OCI-LY7 (cell line): ENCODE measurements around the gene DNAH11. TPM values are rescaled to one million over a fixed set of nuclear protein-coding genes. Genes with fewer than 3 reads are reported as not detected.
"Not testable (repeated sequence)": the region's sequence is repeated elsewhere in the genome, so short reads cannot be mapped to it uniquely, and the experiment has no call there.

Experiments
- BruUV-seq: library from RNA; stranded (reverse); fragments of 400-500 nt; replicated peaks from 2 replicates; lab custom pipeline; 2021; lab: Mats Ljungman, UMichigan
- CTCF ChIA-PET: fragments of 300-600 bp; sonication (Branson Sonifier 250); formaldehyde crosslinking; loops from one replicate; lab custom pipeline; 2022; ENCODE audit warnings: antibody characterized with exemption; ENCODE audit not compliant: unreplicated experiment; lab: Charles Lee
- POLR2A ChIA-PET: fragments of 300-600 bp; sonication (Branson Sonifier 250); formaldehyde crosslinking; loops from one replicate; lab custom pipeline; 2022; ENCODE audit warnings: antibody characterized with exemption; lab: Charles Lee
- DNase-seq: peaks from one replicate; pipeline ENCODE4 v3.0.0-alpha.2; 2015; ENCODE audit warnings: low spot score
- H2AFZ ChIP-seq: fragments of 200-600 bp; sonication (generic), shearing (Covaris generic); 2 replicates; pipeline ENCODE4 v1.6.1; 2014; ENCODE audit warnings: mild to moderate bottlenecking, antibody characterized with exemption, low read length, moderate library complexity
- H3K27ac ChIP-seq: fragments of 200-600 bp; sonication (generic); 2 replicates; pipeline ENCODE4 v1.5.1; 2014; ENCODE audit warnings: mixed run types, low read depth, mild to moderate bottlenecking, moderate library complexity, low read length, inconsistent platforms; ENCODE audit not compliant: poor library complexity, severe bottlenecking
- H3K36me3 ChIP-seq: fragments of 200-600 bp; sonication (generic); 2 replicates; pipeline ENCODE4 v1.6.1; 2014; ENCODE audit warnings: mild to moderate bottlenecking, antibody characterized with exemption, low read length, moderate library complexity, mixed read lengths; ENCODE audit not compliant: insufficient read depth
- H3K4me1 ChIP-seq: fragments of 200-600 bp; sonication (generic); 2 replicates; pipeline ENCODE4 v1.5.1; 2014; ENCODE audit warnings: mild to moderate bottlenecking, low read length; ENCODE audit not compliant: insufficient read depth, poor library complexity, severe bottlenecking
- H3K4me2 ChIP-seq: fragments of 200-600 bp; sonication (generic); 2 replicates; pipeline ENCODE4 v1.6.1; 2014; ENCODE audit warnings: mild to moderate bottlenecking, low read length
- H3K4me3 ChIP-seq: fragments of 200-600 bp; sonication (generic); 2 replicates; pipeline ENCODE4 v1.5.1; 2014; ENCODE audit warnings: mild to moderate bottlenecking, low read depth, low read length; ENCODE audit not compliant: poor library complexity, severe bottlenecking
- H3K79me2 ChIP-seq: fragments of 200-600 bp; sonication (generic); 2 replicates; pipeline ENCODE4 v1.6.1; 2016; ENCODE audit warnings: low read depth, mild to moderate bottlenecking, low read length, moderate library complexity, mixed read lengths; ENCODE audit not compliant: insufficient read depth
- H3K9me2 ChIP-seq: fragments of 200-600 bp; sonication (generic); 2 replicates; pipeline ENCODE4 v1.6.1; 2016; ENCODE audit warnings: mild to moderate bottlenecking, low read length, mixed read lengths; ENCODE audit not compliant: insufficient read depth
- H3K9me3 ChIP-seq: fragments of 200-600 bp; sonication (generic); 2 replicates; pipeline ENCODE4 v1.6.1; 2014; ENCODE audit warnings: mild to moderate bottlenecking, mixed run types, low read length, mixed read lengths
- H4K20me1 ChIP-seq: fragments of 200-600 bp; sonication (generic); 2 replicates; pipeline ENCODE4 v1.6.1; 2014; ENCODE audit warnings: mild to moderate bottlenecking, antibody characterized with exemption, low read length, moderate library complexity, mixed read lengths; ENCODE audit not compliant: insufficient read depth
- EZH2phosphoT487 ChIP-seq: fragments of 200-600 bp; sonication (generic); IDR thresholded peaks from 2 replicates; pipeline ENCODE4 v1.6.1; 2018; ENCODE audit warnings: low read depth, borderline replicate concordance, mild to moderate bottlenecking, mixed run types, antibody characterized with exemption, low read length, moderate library complexity, mixed read lengths
- intact Hi-C: fragments of 100-400 bp; cut with micrococcal nuclease; formaldehyde crosslinking; loops from one replicate; pipeline ENCODE4 v1.10.0; 2022; ENCODE audit not compliant: unreplicated experiment
- total RNA-seq, 2 experiments: library from RNA; depleted of rRNA in 1 of 2; stranded (reverse); fragments of >200 nt in 1 of 2; shearing (Covaris generic) in 1 of 2; gene quantifications; 2 replicates each; pipeline ENCODE4 v1.2.3, GENCODE V29; 2014 to 2022
- TF ChIP-seq, protein P1 (sequence below): fragments of 200-600 bp; sonication (generic); conservative IDR thresholded peaks from 2 replicates; pipeline ENCODE4 v1.5.1; 2014; ENCODE audit warnings: mild to moderate bottlenecking, antibody characterized with exemption, low read length, moderate library complexity, mixed read lengths

DNAH11 gene
- total RNA-seq, 2 experiments from 2014 or later: not detected

DNA sequence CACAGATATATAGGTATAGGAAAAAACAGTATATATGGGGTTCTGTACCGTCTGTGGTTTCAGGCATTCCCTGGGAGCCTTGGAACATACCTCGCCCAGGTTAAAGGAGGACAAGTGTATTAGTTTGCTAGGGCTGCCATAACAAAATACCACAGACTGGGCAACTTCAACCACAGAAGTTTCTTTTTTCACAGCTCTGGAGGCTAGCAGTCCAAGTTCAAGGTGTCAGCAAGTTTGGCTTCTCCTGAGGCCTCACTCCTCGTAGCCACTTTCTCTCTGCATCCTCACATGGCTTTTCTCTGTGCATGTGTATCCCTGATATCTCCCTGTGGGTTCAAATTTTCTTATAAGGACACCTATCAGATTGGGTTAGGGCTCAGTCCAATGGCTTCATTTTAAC, 189.1 kb downstream of the DNAH11 start:
- no peaks in the 10 kb centered on the region for H4K20me1 ChIP-seq
- no peak overlapping the region for H2AFZ ChIP-seq
- H3K79me2 ChIP-seq: no peaks in the 10 kb centered on the region
- BruUV-seq: no TSS peak
- H3K4me2 ChIP-seq: no peak overlapping the region
- no peaks in the 10 kb centered on the region for H3K4me1 ChIP-seq
- no peaks in the 10 kb centered on the region for H3K9me3 ChIP-seq
- no peak overlapping the region for H3K4me3 ChIP-seq
- no peak for TF ChIP-seq EZH2phosphoT487
- TF ChIP-seq, protein P1, sequence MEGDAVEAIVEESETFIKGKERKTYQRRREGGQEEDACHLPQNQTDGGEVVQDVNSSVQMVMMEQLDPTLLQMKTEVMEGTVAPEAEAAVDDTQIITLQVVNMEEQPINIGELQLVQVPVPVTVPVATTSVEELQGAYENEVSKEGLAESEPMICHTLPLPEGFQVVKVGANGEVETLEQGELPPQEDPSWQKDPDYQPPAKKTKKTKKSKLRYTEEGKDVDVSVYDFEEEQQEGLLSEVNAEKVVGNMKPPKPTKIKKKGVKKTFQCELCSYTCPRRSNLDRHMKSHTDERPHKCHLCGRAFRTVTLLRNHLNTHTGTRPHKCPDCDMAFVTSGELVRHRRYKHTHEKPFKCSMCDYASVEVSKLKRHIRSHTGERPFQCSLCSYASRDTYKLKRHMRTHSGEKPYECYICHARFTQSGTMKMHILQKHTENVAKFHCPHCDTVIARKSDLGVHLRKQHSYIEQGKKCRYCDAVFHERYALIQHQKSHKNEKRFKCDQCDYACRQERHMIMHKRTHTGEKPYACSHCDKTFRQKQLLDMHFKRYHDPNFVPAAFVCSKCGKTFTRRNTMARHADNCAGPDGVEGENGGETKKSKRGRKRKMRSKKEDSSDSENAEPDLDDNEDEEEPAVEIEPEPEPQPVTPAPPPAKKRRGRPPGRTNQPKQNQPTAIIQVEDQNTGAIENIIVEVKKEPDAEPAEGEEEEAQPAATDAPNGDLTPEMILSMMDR: no peak
- no peak overlapping the region for H3K27ac ChIP-seq
- no peak for DNase-seq
- intact Hi-C loops: no loop called here
- POLR2A ChIA-PET: no interaction called here
- no peaks in the 10 kb centered on the region for H3K9me2 ChIP-seq
- no peaks in the 10 kb centered on the region for H3K36me3 ChIP-seq
- CTCF ChIA-PET: no interaction called here

DNA sequence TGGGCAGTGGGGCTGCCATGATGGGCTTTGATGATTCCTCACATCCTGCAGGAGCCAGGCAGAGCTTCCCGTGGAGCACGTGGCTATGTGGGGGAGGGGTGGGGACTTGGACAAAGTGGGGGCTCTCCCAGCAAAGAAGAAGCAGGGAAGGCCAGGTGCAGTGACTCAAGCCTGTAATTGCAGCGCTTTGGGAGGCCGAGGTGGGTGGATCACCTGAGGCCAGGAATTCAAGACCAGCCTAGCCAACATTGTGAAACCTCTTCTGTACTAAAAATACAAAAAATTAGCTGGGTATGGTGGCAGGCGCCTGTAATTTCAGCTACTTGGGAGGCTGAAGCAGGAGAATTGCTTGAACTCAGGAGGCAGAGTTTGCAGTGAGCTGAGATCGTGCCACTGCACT, 190.1 kb downstream of the DNAH11 start:
- BruUV-seq: not testable (repeated sequence)

DNA sequence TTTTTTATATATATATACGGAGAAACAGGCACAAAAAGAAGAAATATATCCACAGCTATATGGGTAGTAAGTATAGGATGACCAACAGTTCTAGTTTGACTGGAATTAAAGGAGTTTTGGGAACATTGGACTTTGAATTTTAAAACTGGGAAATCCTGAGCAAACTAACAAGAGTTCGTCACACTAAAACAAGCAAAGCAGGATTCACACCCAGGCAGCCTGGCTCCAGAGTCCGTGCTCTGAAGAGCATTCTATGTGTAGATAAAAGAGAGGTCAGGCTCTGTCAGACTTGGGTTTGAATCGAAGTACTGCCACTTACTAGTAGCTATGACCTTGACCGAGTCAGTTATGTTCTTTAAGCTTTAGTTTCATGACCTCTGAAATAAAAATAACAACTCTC, 191.0 kb downstream of the DNAH11 start:
- H3K36me3 ChIP-seq: no peaks in the 10 kb centered on the region
- H3K9me2 ChIP-seq: no peaks in the 10 kb centered on the region
- H2AFZ ChIP-seq: no peak overlapping the region
- ChIA-PET CTCF (no interaction called here), POLR2A (no interaction called here)
- TF ChIP-seq, protein P1: no peak
- no peak for TF ChIP-seq EZH2phosphoT487
- H3K4me1 ChIP-seq: no peaks in the 10 kb centered on the region
- no peak overlapping the region for H3K27ac ChIP-seq
- no TSS peak for BruUV-seq
- H3K4me2 ChIP-seq: no peak overlapping the region
- no peak for DNase-seq
- intact Hi-C loops: no loop called here
- H3K9me3 ChIP-seq: no peaks in the 10 kb centered on the region
- H3K4me3 ChIP-seq: no peak overlapping the region
- H4K20me1 ChIP-seq: no peaks in the 10 kb centered on the region
- H3K79me2 ChIP-seq: no peaks in the 10 kb centered on the region

More for the DNA sequence above, 190.1 kb downstream of the DNAH11 start:
- POLR2A ChIA-PET, H3K4me1 ChIP-seq, CTCF ChIA-PET, H2AFZ ChIP-seq, DNase-seq, H3K4me3 ChIP-seq, H3K36me3 ChIP-seq, H3K27ac ChIP-seq, H4K20me1 ChIP-seq, H3K9me2 ChIP-seq, intact Hi-C loops, H3K4me2 ChIP-seq, H3K9me3 ChIP-seq, H3K79me2 ChIP-seq: not testable (repeated sequence)
